Karpas-422 (cell line): ENCODE measurements around the gene IFNAR2. TPM values are rescaled to one million over a fixed set of nuclear protein-coding genes. Genes with fewer than 3 reads are reported as not detected.

Source experiments
- DNase-seq: peaks from one replicate; pipeline ENCODE4 v3.0.0-alpha.2; 2015
- H2AFZ ChIP-seq: fragments of 200-600 bp; sonication (generic); 2 replicates; pipeline ENCODE4 v1.6.1; 2014; ENCODE audit warnings: antibody characterized with exemption, low read length, mixed read lengths
- H3K27ac ChIP-seq: fragments of 200-600 bp; sonication (generic); 2 replicates; pipeline ENCODE4 v1.5.1; 2014; ENCODE audit warnings: mild to moderate bottlenecking, low read length, moderate library complexity
- H3K27me3 ChIP-seq: fragments of 200-600 bp; sonication (generic); 2 replicates; pipeline ENCODE4 v1.6.1; 2014; ENCODE audit warnings: low read length, mixed read lengths
- H3K36me3 ChIP-seq: fragments of 200-600 bp; sonication (generic); 2 replicates; pipeline ENCODE4 v1.6.1; 2014; ENCODE audit warnings: low read length, mixed read lengths; ENCODE audit not compliant: insufficient read depth
- H3K4me1 ChIP-seq: fragments of 200-600 bp; sonication (generic); 2 replicates; pipeline ENCODE4 v1.6.1; 2014; ENCODE audit warnings: mild to moderate bottlenecking, low read length, mixed read lengths
- H3K4me2 ChIP-seq: fragments of 200-600 bp; sonication (generic); 2 replicates; pipeline ENCODE4 v1.6.1; 2014; ENCODE audit warnings: low read length, low read depth, mild to moderate bottlenecking; ENCODE audit not compliant: poor library complexity, severe bottlenecking
- H3K4me3 ChIP-seq: fragments of 200-600 bp; sonication (generic); 2 replicates; pipeline ENCODE4 v1.5.1; 2014; ENCODE audit warnings: mild to moderate bottlenecking, antibody characterized with exemption, low read length, mixed read lengths
- H3K79me2 ChIP-seq: fragments of 200-600 bp; sonication (generic); 2 replicates; pipeline ENCODE4 v1.6.1; 2014; ENCODE audit warnings: mild to moderate bottlenecking, low read length, mixed read lengths
- H3K9ac ChIP-seq: fragments of 200-600 bp; sonication (generic); 2 replicates; pipeline ENCODE4 v1.6.0; 2014; ENCODE audit warnings: low read length
- H3K9me2 ChIP-seq: fragments of 200-600 bp; sonication (generic), shearing (Covaris generic); replicated peaks from 2 replicates; pipeline ENCODE4 v1.6.0; 2014; ENCODE audit warnings: mild to moderate bottlenecking, low read length, moderate library complexity; ENCODE audit not compliant: insufficient read depth
- H3K9me3 ChIP-seq: fragments of 300-700, 200-600 bp; sonication (generic); 2 replicates; pipeline ENCODE4 v1.6.1; 2014; ENCODE audit warnings: low read length, mixed read lengths
- H4K20me1 ChIP-seq: fragments of 200-600 bp; sonication (generic); 2 replicates; pipeline ENCODE4 v1.6.1; 2014; ENCODE audit warnings: mild to moderate bottlenecking, antibody characterized with exemption, low read length, low read depth; ENCODE audit not compliant: insufficient read depth
- total RNA-seq: library from RNA; depleted of rRNA; stranded (reverse); fragments of >200 nt; shearing (Covaris generic); gene quantifications from 2 replicates; pipeline ENCODE4 v1.2.3, GENCODE V29; 2014; ENCODE audit warnings: low replicate concordance; rRNA removed

The IFNAR2 gene
- 10.2 and 25.3 TPM in 2 replicates for total RNA-seq

- Histone ChIP-seq H3K9ac (peak within 1 kb of the TSS; percentile 98), H3K79me2 (peaks cover 52% of the 10 kb centered on the region), H3K9me3 (no peaks in the 10 kb centered on the region), H2AFZ (peak within 1 kb of the TSS; percentile 77; the same call in 1 of the 2 replicates), H3K4me3 (peak within 1 kb of the TSS; percentile 99), H3K4me1 (peaks cover 53% of the 10 kb centered on the region), H3K27ac (peak within 1 kb of the TSS; percentile 82), H3K27me3 (no peaks in the 10 kb centered on the region), H3K4me2 (peak within 1 kb of the TSS; percentile 84), H3K9me2 (no peaks in the 10 kb centered on the region), H4K20me1 (no peaks in the 10 kb centered on the region), H3K36me3 (peaks cover 10% of the 10 kb centered on the region; the same call in 1 of the 2 replicates)
- DNase-seq, result peak; percentile 85
Measured at GRCh38 chr21:33229784-33230544, at the start of gene IFNAR2. Gene IFNAR2, plus strand, starts transcription at chr21:33229938. Its CDS starts 11,985 bp downstream, at chr21:33241923.

- no peak for DNase-seq
- H3K9me2 ChIP-seq, result no peaks in the 10 kb centered on the region
- H2AFZ ChIP-seq, result no peak overlapping the region
- peaks cover 13% of the 10 kb centered on the region for H3K4me1 ChIP-seq
- no peaks in the 10 kb centered on the region for H4K20me1 ChIP-seq
- no peaks in the 10 kb centered on the region for H3K36me3 ChIP-seq
- no peaks in the 10 kb centered on the region for H3K79me2 ChIP-seq
- no peak overlapping the region for H3K4me2 ChIP-seq
- H3K27me3 ChIP-seq, result no peaks in the 10 kb centered on the region
- H3K27ac ChIP-seq, result no peak overlapping the region
- H3K4me3 ChIP-seq, result no peak overlapping the region
- H3K9ac ChIP-seq, result no peak overlapping the region
- H3K9me3 ChIP-seq, result no peaks in the 10 kb centered on the region
Measured at GRCh38 chr21:33185852-33186251, 43.9 kb upstream of the IFNAR2 start.

GRCh38 chr21:33187276-33187675 is 42.5 kb upstream of the IFNAR2 start:
- H3K27me3 ChIP-seq, result no peaks in the 10 kb centered on the region
- H2AFZ ChIP-seq, result no peak overlapping the region
- H4K20me1 ChIP-seq, result no peaks in the 10 kb centered on the region
- H3K4me1 ChIP-seq, result peaks cover 13% of the 10 kb centered on the region
- no peak overlapping the region for H3K27ac ChIP-seq
- no peaks in the 10 kb centered on the region for H3K36me3 ChIP-seq
- no peak overlapping the region for H3K4me2 ChIP-seq
- no peaks in the 10 kb centered on the region for H3K79me2 ChIP-seq
- H3K9ac ChIP-seq, result no peak overlapping the region
- DNase-seq, result no peak
- H3K9me2 ChIP-seq, result no peaks in the 10 kb centered on the region
- H3K9me3 ChIP-seq, result no peaks in the 10 kb centered on the region
- no peak overlapping the region for H3K4me3 ChIP-seq

- Histone ChIP-seq H3K9me2 (no peaks in the 10 kb centered on the region), H4K20me1 (no peaks in the 10 kb centered on the region), H3K27ac (no peak overlapping the region)
Measured at GRCh38 chr21:33189237-33189636, 40.5 kb upstream of the IFNAR2 start.

GRCh38 chr21:33189824-33190223 is 39.9 kb upstream of the IFNAR2 start:
- Histone ChIP-seq H4K20me1 (no peaks in the 10 kb centered on the region), H3K27me3 (no peaks in the 10 kb centered on the region)

More at GRCh38 chr21:33189237-33189636, 40.5 kb upstream of the IFNAR2 start:
- no peak overlapping the region for H3K9ac ChIP-seq
- H3K36me3 ChIP-seq, result no peaks in the 10 kb centered on the region
- no peaks in the 10 kb centered on the region for H3K9me3 ChIP-seq
- H3K4me1 ChIP-seq, result peaks cover 13% of the 10 kb centered on the region
- H3K4me3 ChIP-seq, result no peak overlapping the region
- no peaks in the 10 kb centered on the region for H3K79me2 ChIP-seq
- H3K27me3 ChIP-seq, result no peaks in the 10 kb centered on the region
- H2AFZ ChIP-seq, result no peak overlapping the region
- DNase-seq, result no peak
- H3K4me2 ChIP-seq, result no peak overlapping the region

GRCh38 chr21:33196941-33197374 is 32.8 kb upstream of the IFNAR2 start:
- H3K27ac ChIP-seq, result no peak overlapping the region
- peaks cover 9% of the 10 kb centered on the region for H3K4me1 ChIP-seq
- peak; percentile 85 for DNase-seq
- H3K36me3 ChIP-seq, result no peaks in the 10 kb centered on the region
- H3K4me3 ChIP-seq, result no peak overlapping the region
- H3K9me2 ChIP-seq, result no peaks in the 10 kb centered on the region
- H3K9ac ChIP-seq, result no peak overlapping the region
- H3K9me3 ChIP-seq, result no peaks in the 10 kb centered on the region
- no peaks in the 10 kb centered on the region for H3K27me3 ChIP-seq
- no peaks in the 10 kb centered on the region for H4K20me1 ChIP-seq
- H2AFZ ChIP-seq, result no peak overlapping the region
- no peak overlapping the region for H3K4me2 ChIP-seq
- H3K79me2 ChIP-seq, result no peaks in the 10 kb centered on the region

More at GRCh38 chr21:33189824-33190223, 39.9 kb upstream of the IFNAR2 start:
- Histone ChIP-seq H3K9me3 (no peaks in the 10 kb centered on the region), H3K9me2 (no peaks in the 10 kb centered on the region), H3K4me2 (no peak overlapping the region), H3K27ac (no peak overlapping the region), H3K4me3 (no peak overlapping the region), H2AFZ (no peak overlapping the region), H3K36me3 (no peaks in the 10 kb centered on the region), H3K9ac (no peak overlapping the region), H3K4me1 (peaks cover 13% of the 10 kb centered on the region), H3K79me2 (no peaks in the 10 kb centered on the region)
- no peak for DNase-seq

GRCh38 chr21:33197496-33197895 is 32.2 kb upstream of the IFNAR2 start:
- Histone ChIP-seq H3K27me3 (no peaks in the 10 kb centered on the region), H3K9me2 (no peaks in the 10 kb centered on the region), H3K36me3 (no peaks in the 10 kb centered on the region), H3K4me1 (peaks cover 9% of the 10 kb centered on the region), H3K9ac (no peak overlapping the region), H3K79me2 (no peaks in the 10 kb centered on the region), H4K20me1 (no peaks in the 10 kb centered on the region), H3K27ac (no peak overlapping the region), H3K4me3 (no peak overlapping the region), H2AFZ (no peak overlapping the region), H3K9me3 (no peaks in the 10 kb centered on the region), H3K4me2 (no peak overlapping the region)
- no peak for DNase-seq

- H4K20me1 ChIP-seq, result no peaks in the 10 kb centered on the region
- no peaks in the 10 kb centered on the region for H3K9me2 ChIP-seq
- no peaks in the 10 kb centered on the region for H3K79me2 ChIP-seq
- H3K4me1 ChIP-seq, result peaks cover 9% of the 10 kb centered on the region
- DNase-seq, result no peak
- no peak overlapping the region for H3K4me2 ChIP-seq
- H3K9me3 ChIP-seq, result no peaks in the 10 kb centered on the region
- H3K27ac ChIP-seq, result no peak overlapping the region
- H3K9ac ChIP-seq, result no peak overlapping the region
- H3K27me3 ChIP-seq, result no peaks in the 10 kb centered on the region
- H2AFZ ChIP-seq, result no peak overlapping the region
- no peak overlapping the region for H3K4me3 ChIP-seq
- no peaks in the 10 kb centered on the region for H3K36me3 ChIP-seq
Measured at GRCh38 chr21:33198346-33199099, 31.2 kb upstream of the IFNAR2 start.
